ENCODE data around the gene SGTA. TPM values are rescaled to one million over a fixed set of nuclear protein-coding genes. Genes with fewer than 3 reads are reported as not detected.
"Not testable (repeated sequence)": the region's sequence is repeated elsewhere in the genome, so short reads cannot be mapped to it uniquely, and the experiment has no call there.

Gene SGTA
- total and polyA plus RNA-seq, 7 donors, result 63.4 to 186 (median 99.1) TPM

- Histone ChIP-seq H3K4me1 (no peaks in the 10 kb centered on the region), H3K27ac (no peak overlapping the region), H3K4me3 (no peak overlapping the region), H3K36me3 (ENCODE audit: insufficient read depth in 1 of 2, low read depth in 1 of 2) (no peaks in the 10 kb centered on the region), H3K9me3 (peaks cover 5% of the 10 kb centered on the region), H3K27me3 (ENCODE audit: insufficient read depth in 3 of 3, low read length in 2 of 3) (peaks cover 0 to 29% (median 16%) of the 10 kb centered on the region in 3 donors)
- DNase-seq, result no peak
- no peak for TF ChIP-seq CTCF (IDR thresholded peaks at IDR 0.05)
- WGBS, 3 donors, result 80 to 86% (median 85%) methylated on average over 16 of the region's 16 CpGs
- ATAC-seq, result no peak
- intact Hi-C loops (cut with DNase I), result no loop called here
Observed at GRCh38 chr19:2714531-2715269, 68.4 kb downstream of the SGTA start.

DNA sequence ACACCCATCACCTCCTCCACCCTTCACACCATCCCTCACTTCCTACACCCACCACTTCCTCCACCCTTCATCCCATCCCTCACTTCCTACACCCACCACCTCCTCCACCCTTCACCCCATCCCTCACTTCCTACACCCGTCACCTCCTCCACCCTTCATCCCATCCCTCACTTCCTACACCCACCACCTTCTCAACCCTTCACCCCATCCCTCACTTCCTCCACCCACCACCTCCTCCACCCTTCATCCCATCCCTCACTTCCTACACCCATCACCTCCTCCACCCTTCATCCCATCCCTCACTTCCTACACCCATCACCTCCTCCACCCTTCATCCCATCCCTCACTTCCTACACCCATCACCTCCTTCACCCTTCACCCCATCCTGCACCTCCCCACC lies 69.0 kb downstream of the SGTA start:
- peaks cover 0 to 23% (median 16%) of the 10 kb centered on the region in 3 donors for H3K27me3 ChIP-seq (ENCODE audit: insufficient read depth in 3 of 3, low read length in 2 of 3)
- ATAC-seq; H3K4me1 ChIP-seq; H3K27ac ChIP-seq; intact Hi-C loops (cut with DNase I); DNase-seq; H3K9me3 ChIP-seq; H3K4me3 ChIP-seq; H3K36me3 ChIP-seq (ENCODE audit: insufficient read depth in 1 of 2, low read depth in 1 of 2): not testable (repeated sequence)
- WGBS, 3 donors, result 48 to 89% (median 71%) methylated on average over 1 of the region's 1 CpG

- 89 to 97% (median 93%) methylated on average over 3 of the region's 3 CpGs for WGBS, 3 donors
Observed at GRCh38 chr19:2713170-2713569, 69.9 kb downstream of the SGTA start.

DNA sequence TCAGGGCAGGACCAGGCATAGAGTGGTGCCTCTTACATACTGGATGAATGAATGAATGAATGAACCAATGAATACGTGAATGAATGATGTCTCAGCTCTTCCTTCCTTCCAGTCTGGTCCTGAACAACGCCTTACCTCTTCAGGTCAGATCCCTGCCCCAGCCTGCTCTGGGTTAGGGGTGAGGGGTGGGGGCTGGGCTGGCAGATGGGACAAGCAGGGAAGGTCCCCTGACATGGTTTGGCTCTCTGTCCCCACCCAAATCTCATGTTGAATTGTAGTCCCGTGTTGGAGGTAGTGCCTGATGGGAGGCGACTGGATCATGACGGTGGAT lies 71.2 kb downstream of the SGTA start:
- ATAC-seq, result no peak
- WGBS, 3 donors, result 55 to 63% (median 59%) methylated on average over 5 of the region's 5 CpGs
- H3K27me3 ChIP-seq (ENCODE audit: insufficient read depth in 3 of 3, low read length in 2 of 3), result peaks cover 0 to 13% (median 9%) of the 10 kb centered on the region in 3 donors
- no peak for TF ChIP-seq CTCF (IDR thresholded peaks at IDR 0.05)
- H3K27ac ChIP-seq, result no peak overlapping the region
- H3K4me3 ChIP-seq, result no peak overlapping the region
- intact Hi-C loops (cut with DNase I), result no loop called here
- no peak for DNase-seq
- H3K4me1 ChIP-seq, result no peaks in the 10 kb centered on the region
- peaks cover 5% of the 10 kb centered on the region for H3K9me3 ChIP-seq
- no peaks in the 10 kb centered on the region for H3K36me3 ChIP-seq (ENCODE audit: insufficient read depth in 1 of 2, low read depth in 1 of 2)

More at GRCh38 chr19:2713170-2713569, 69.9 kb downstream of the SGTA start:
- H3K4me3 ChIP-seq; ATAC-seq; DNase-seq; H3K36me3 ChIP-seq (ENCODE audit: insufficient read depth in 1 of 2, low read depth in 1 of 2); H3K27ac ChIP-seq; H3K4me1 ChIP-seq; H3K9me3 ChIP-seq; intact Hi-C loops (cut with DNase I): not testable (repeated sequence)
- peaks cover 0 to 16% (median 14%) of the 10 kb centered on the region in 3 donors for H3K27me3 ChIP-seq (ENCODE audit: insufficient read depth in 3 of 3, low read length in 2 of 3)

DNA sequence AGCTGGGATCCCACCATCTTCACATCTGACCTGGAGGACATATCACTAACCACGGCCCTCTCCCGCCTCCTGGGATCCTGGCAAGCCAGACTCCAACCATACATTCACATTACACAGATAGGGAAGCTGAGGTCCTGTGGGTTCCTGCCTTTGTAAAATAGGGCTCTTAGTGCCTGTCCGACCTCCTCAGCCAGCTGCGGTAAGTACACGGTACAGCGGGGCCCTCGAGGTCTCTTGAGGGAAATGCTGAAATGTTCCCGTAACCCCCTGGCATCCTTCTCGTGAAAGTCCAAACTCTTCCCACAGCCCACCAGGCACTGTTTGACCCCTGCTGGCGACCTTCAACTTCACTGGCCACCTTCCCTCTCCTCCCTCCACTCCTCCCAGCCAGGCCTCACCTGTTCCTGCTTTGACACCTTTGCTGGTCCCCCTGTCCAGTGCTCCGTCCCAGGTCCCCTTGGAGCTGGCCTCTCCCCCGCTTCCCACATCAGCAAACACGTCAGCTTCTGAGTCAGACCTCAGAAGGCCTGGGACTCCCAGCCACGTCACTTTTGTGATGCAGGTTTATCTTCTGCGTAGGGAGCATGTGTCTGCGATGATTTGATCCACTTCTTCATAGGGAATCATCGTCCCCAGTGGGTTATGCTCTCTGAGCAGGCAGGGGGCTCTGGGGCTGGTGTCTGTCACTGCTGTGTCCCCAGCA lies 71.8 kb downstream of the SGTA start:
- TF ChIP-seq CTCF (IDR thresholded peaks at IDR 0.05), result no peak
- intact Hi-C loops (cut with DNase I), result no loop called here
- Histone ChIP-seq H3K27me3 (ENCODE audit: insufficient read depth in 3 of 3, low read length in 2 of 3) (peaks cover 0 to 13% (median 6%) of the 10 kb centered on the region in 3 donors), H3K36me3 (ENCODE audit: insufficient read depth in 1 of 2, low read depth in 1 of 2) (no peaks in the 10 kb centered on the region), H3K4me1 (no peaks in the 10 kb centered on the region), H3K27ac (no peak overlapping the region), H3K4me3 (no peak overlapping the region), H3K9me3 (peaks cover 5% of the 10 kb centered on the region)
- DNase-seq, result no peak
- ATAC-seq, result no peak
- 65 to 70% (median 68%) methylated on average over 14 to 17 of the region's 17 CpGs for WGBS, 3 donors

All from psoas muscle (tissue), 8 donors.